Naive thymus-derived CD4-positive, alpha-beta T cell (primary cell): ENCODE measurements around the gene STK40. TPM values are rescaled to one million over a fixed set of nuclear protein-coding genes. Genes with fewer than 3 reads are reported as not detected.

Experiments used
- ATAC-seq: fragments of 150-1000 bp; cut with Tn5 transposase; 2 replicates; pipeline ENCODE4 v1.10.0; 2021; ENCODE audit warnings: mild to moderate bottlenecking, moderate library complexity
- CTCF ChIA-PET: fragments of 350-600 bp; sonication (Branson Sonifier 250); formaldehyde crosslinking; loops from one replicate; lab custom pipeline; 2021; ENCODE audit warnings: antibody characterized with exemption; lab: Charles Lee
- POLR2A ChIA-PET: fragments of 350-600 bp; sonication (Branson Sonifier 250); formaldehyde crosslinking; loops from one replicate; lab custom pipeline; 2021; ENCODE audit warnings: antibody characterized with exemption, inconsistent platforms; lab: Charles Lee
- DNase-seq, 9 donors: peaks; one replicate each; pipeline versions ENCODE4 v3.0.0 to v3.0.0-alpha.2; 2020 to 2022; ENCODE audit warnings: mixed read lengths in 1 of 9
- H3K27ac ChIP-seq: one replicate; pipeline ENCODE4 v1.7.0; 2013; ENCODE audit warnings: mild to moderate bottlenecking, low read depth, low read length, moderate library complexity
- H3K27me3 ChIP-seq, 2 donors: one replicate each; pipeline ENCODE4 v1.7.0; 2013; ENCODE audit warnings: low read length in 2 of 2, mild to moderate bottlenecking in 2 of 2, moderate library complexity in 2 of 2; ENCODE audit not compliant: control insufficient read depth in 2 of 2, insufficient read depth in 2 of 2
- H3K36me3 ChIP-seq, 3 experiments: 1 replicate in 2 of 3; 2 replicates in 1 of 3; pipeline ENCODE4 v1.7.0; 2013; ENCODE audit warnings: low read length in 3 of 3, mild to moderate bottlenecking in 3 of 3, moderate library complexity in 1 of 3; ENCODE audit not compliant: insufficient read depth in 3 of 3, control insufficient read depth in 2 of 3
- H3K4me1 ChIP-seq, 2 donors: one replicate each; pipeline ENCODE4 v1.7.0; 2013; ENCODE audit warnings: low read length in 2 of 2, mild to moderate bottlenecking in 2 of 2, moderate library complexity in 1 of 2; ENCODE audit not compliant: control insufficient read depth in 2 of 2, insufficient read depth in 2 of 2
- H3K4me3 ChIP-seq: 2 replicates; pipeline ENCODE4 v1.7.0; 2013; ENCODE audit warnings: mild to moderate bottlenecking, low read length
- H3K9me3 ChIP-seq, 3 experiments: 1 replicate in 2 of 3; 2 replicates in 1 of 3; pipeline ENCODE4 v1.7.0; 2013; ENCODE audit warnings: low read length in 3 of 3; ENCODE audit not compliant: control insufficient read depth in 2 of 3
- H3K27ac Mint-ChIP-seq, 9 donors: one replicate each; pipeline ENCODE4 v1.8.0; 2020 to 2022; ENCODE audit warnings: mixed read lengths in 9 of 9, mild to moderate bottlenecking in 8 of 9, moderate library complexity in 5 of 9, inconsistent platforms in 2 of 9
- H3K27me3 Mint-ChIP-seq, 5 donors: one replicate each; pipeline ENCODE4 v1.8.0; 2021 to 2022; ENCODE audit warnings: mixed read lengths in 5 of 5, mild to moderate bottlenecking in 1 of 5
- H3K36me3 Mint-ChIP-seq, 5 donors: one replicate each; pipeline ENCODE4 v1.8.0; 2020 to 2022; ENCODE audit warnings: mixed read lengths in 5 of 5, mild to moderate bottlenecking in 3 of 5, inconsistent platforms in 1 of 5
- H3K4me1 Mint-ChIP-seq, 7 donors: one replicate each; pipeline ENCODE4 v1.8.0; 2020 to 2022; ENCODE audit warnings: mixed read lengths in 7 of 7, mild to moderate bottlenecking in 3 of 7, inconsistent platforms in 1 of 7
- H3K4me3 Mint-ChIP-seq, 10 donors: one replicate each; pipeline ENCODE4 v1.8.0; 2020 to 2022; ENCODE audit warnings: mild to moderate bottlenecking in 10 of 10, mixed read lengths in 10 of 10, moderate library complexity in 6 of 10, inconsistent platforms in 2 of 10
- H3K9me3 Mint-ChIP-seq, 11 donors: one replicate each; pipeline ENCODE4 v1.8.0; 2020 to 2022; ENCODE audit warnings: mixed read lengths in 11 of 11, mild to moderate bottlenecking in 4 of 11, inconsistent platforms in 1 of 11, moderate library complexity in 1 of 11
- intact Hi-C, 2 donors: fragments of 100-400 bp; cut with micrococcal nuclease; formaldehyde crosslinking; loops; one replicate each; pipeline ENCODE4 v1.15.1; 2023
- polyA plus RNA-seq, 2 donors: library from polyadenylated mRNA; unstranded; fragments of 300-500 nt; fragmentation: Illumina TruSeq; gene quantifications; one replicate each; pipeline ENCODE4 v1.2.3, GENCODE V29; 2021
- total RNA-seq, 6 experiments: library from RNA in 5 of 6; stranded (reverse) in 5 of 6; gene quantifications; 1 replicate in 5 of 6; 2 replicates in 1 of 6; pipeline ENCODE4 v1.2.3 and lab custom pipeline; 2021 to 2026

Gene STK40
- total and polyA plus RNA-seq, 7 experiments from 2014 or later, result 27.6 to 56.8 (median 46.8) TPM

DNA sequence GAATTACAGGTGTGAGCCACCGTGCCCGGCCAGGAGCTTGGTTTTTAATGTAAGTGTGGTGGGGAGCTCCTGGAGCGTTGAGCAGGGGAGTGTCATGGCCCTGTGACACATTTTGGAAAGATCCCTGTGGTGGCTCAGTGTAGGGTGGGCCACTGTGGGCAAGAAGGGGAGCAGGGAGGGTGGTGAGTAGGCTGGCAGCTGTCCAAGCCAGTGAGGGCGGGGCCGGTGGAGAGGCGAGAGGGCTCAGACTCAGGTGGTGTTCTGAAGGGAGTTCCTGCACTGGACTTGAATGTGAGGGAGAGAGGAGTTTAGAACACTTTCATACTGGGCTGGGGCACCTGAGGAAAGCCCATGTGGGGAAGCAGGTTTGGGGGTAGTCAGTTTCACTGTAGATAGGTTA is 59.2 kb downstream of the STK40 start:
- Mint-ChIP-seq H3K4me3 (no peak overlapping the region), H3K4me1 (peaks cover 7 to 31% (median 18%) of the 10 kb centered on the region in 7 donors), H3K9me3 (no peaks in the 10 kb centered on the region), H3K27ac (peak overlapping the region in 1 of 9 donors; percentile 68), H3K27me3 (peaks cover 0 to 11% (median 0%) of the 10 kb centered on the region in 5 donors), H3K36me3 (peaks cover 0 to 3% (median 0%) of the 10 kb centered on the region in 5 donors)
- H3K4me3 ChIP-seq, result no peak overlapping the region
- peaks cover 10 to 11% of the 10 kb centered on the region in 2 donors for H3K4me1 ChIP-seq
- no peaks in the 10 kb centered on the region for H3K9me3 ChIP-seq
- no peak overlapping the region for H3K27ac ChIP-seq
- no peaks in the 10 kb centered on the region for H3K36me3 ChIP-seq
- H3K27me3 ChIP-seq, result no peaks in the 10 kb centered on the region
- ChIA-PET CTCF (interaction anchor here (2.5 kb wide), 1 partner anchor 16 kb away, joined by 9 read pairs; no protein-coding TSS in a partner anchor), POLR2A (no interaction called here)
- intact Hi-C loops, result no loop called here
- ATAC-seq (no peak), DNase-seq (no peak)

DNA sequence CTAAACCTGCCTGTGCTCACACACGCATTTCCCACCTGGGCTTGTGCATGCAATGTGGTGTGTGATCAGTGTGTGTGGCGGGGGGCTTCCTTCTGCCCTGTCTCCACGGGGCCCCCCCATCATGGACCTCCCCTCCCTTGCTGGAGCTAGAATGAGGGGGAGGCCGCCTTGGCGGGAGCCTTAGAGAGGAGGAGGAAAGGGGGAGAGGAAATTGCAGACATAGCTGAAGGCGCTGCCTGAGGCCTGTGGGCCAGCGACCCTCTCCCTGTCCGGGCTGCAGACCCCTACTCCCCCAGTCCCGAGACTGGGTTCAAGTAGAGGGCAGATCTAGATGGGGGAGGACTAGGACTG is 61.4 kb downstream of the STK40 start:
- H3K36me3 ChIP-seq, result no peaks in the 10 kb centered on the region
- no peaks in the 10 kb centered on the region for H3K9me3 ChIP-seq
- ATAC-seq (no peak), DNase-seq (no peak)
- POLR2A ChIA-PET, result interaction anchor here (1.1 to 1.6 kb wide), 3 partner anchors 17 to 42 kb away, joined by 4 to 6 read pairs (median 4); no protein-coding TSS in a partner anchor
- H3K4me1 ChIP-seq, result peaks cover 10 to 11% of the 10 kb centered on the region in 2 donors
- no peaks in the 10 kb centered on the region for H3K27me3 ChIP-seq
- peak overlapping the region in 4 of 9 donors; percentile 24 to 77 (median 44) for H3K27ac Mint-ChIP-seq
- H3K4me3 Mint-ChIP-seq, result peak overlapping the region; percentile 62 to 85 (median 79)
- peaks cover 14 to 36% (median 23%) of the 10 kb centered on the region in 7 donors for H3K4me1 Mint-ChIP-seq
- no peak overlapping the region for H3K4me3 ChIP-seq
- intact Hi-C loops, result no loop called here
- H3K27ac ChIP-seq, result no peak overlapping the region
- no peaks in the 10 kb centered on the region for H3K9me3 Mint-ChIP-seq
- peaks cover 0 to 4% (median 0%) of the 10 kb centered on the region in 5 donors for H3K36me3 Mint-ChIP-seq
- H3K27me3 Mint-ChIP-seq, result peaks cover 0 to 5% (median 0%) of the 10 kb centered on the region in 5 donors
- CTCF ChIA-PET, result interaction anchor here (3.3 kb wide), 1 partner anchor 18 kb away, joined by 9 read pairs; no protein-coding TSS in a partner anchor

DNA sequence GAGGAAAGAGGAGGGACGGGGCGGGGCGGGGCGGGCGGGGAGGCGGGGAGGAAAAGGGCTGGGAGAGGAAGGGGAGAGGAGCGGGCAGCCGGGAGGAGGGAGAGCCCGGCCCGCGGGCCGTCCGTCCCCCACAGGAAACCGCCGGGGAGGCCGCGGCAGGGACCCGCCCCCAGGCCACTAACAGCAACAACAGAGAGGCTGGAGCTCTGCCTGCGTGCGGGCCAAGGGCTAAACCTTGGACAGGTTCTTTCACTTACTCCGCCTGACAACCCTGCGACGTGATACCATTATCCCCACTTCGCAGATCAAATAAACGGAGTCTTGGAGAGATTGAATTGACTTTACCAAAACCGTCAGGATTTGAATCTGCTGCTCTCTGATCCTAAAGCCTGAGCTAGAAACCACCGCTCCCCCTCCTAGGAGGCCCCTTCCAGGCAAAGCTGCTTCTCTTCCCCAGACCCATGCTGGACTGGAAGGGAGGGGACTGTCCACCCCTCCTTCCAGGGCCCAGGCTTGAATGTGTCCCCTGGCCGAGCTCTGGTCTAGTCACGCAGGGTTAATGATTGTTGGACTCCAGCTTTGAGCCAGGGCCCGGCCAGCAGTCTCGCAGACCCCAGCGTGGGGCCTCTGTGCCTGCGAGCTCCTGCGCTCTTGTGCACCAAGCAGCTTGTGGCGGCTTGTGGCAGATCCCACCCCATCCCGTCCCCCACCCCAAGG is 61.9 kb downstream of the STK40 start, which contains the start of gene EVA1B:
Gene EVA1B (minus strand): TSS at position 10 of the 717 bp plus-strand sequence. CDS start 608 bp downstream, outside the sequence.
- Histone ChIP-seq H3K9me3 (no peaks in the 10 kb centered on the region), H3K27me3 (no peaks in the 10 kb centered on the region), H3K4me1 (peaks cover 10 to 11% of the 10 kb centered on the region in 2 donors), H3K27ac (peak within 1 kb of the TSS; percentile 46), H3K4me3 (peak within 1 kb of the TSS; percentile 74), H3K36me3 (no peaks in the 10 kb centered on the region)
- Mint-ChIP-seq H3K27me3 (peaks cover 0 to 5% (median 0%) of the 10 kb centered on the region in 5 donors), H3K9me3 (no peaks in the 10 kb centered on the region), H3K4me1 (peaks cover 14 to 35% (median 23%) of the 10 kb centered on the region in 7 donors), H3K27ac (peak within 1 kb of the TSS in 7 of 9 donors; percentile 14 to 77 (median 59)), H3K4me3 (peak within 1 kb of the TSS; percentile 70 to 87 (median 80)), H3K36me3 (peaks cover 0 to 4% (median 0%) of the 10 kb centered on the region in 5 donors)
- ATAC-seq, result peak; percentile 37
- ChIA-PET POLR2A (interaction anchor here (0.5 to 1.6 kb wide), 6 partner anchors 17 to 111 kb away, joined by 3 to 6 read pairs (median 4); no protein-coding TSS in a partner anchor), CTCF (interaction anchor here (3.3 kb wide), 1 partner anchor 19 kb away, joined by 9 read pairs; no protein-coding TSS in a partner anchor)
- peak in 4 of 9 donors; percentile 19 to 72 (median 22) for DNase-seq
- intact Hi-C loops, result loop anchor here in 1 of 2 donors (1.0 to 2.0 kb wide), 2 partner anchors 43 to 63 kb away; no protein-coding TSS in a partner anchor

DNA sequence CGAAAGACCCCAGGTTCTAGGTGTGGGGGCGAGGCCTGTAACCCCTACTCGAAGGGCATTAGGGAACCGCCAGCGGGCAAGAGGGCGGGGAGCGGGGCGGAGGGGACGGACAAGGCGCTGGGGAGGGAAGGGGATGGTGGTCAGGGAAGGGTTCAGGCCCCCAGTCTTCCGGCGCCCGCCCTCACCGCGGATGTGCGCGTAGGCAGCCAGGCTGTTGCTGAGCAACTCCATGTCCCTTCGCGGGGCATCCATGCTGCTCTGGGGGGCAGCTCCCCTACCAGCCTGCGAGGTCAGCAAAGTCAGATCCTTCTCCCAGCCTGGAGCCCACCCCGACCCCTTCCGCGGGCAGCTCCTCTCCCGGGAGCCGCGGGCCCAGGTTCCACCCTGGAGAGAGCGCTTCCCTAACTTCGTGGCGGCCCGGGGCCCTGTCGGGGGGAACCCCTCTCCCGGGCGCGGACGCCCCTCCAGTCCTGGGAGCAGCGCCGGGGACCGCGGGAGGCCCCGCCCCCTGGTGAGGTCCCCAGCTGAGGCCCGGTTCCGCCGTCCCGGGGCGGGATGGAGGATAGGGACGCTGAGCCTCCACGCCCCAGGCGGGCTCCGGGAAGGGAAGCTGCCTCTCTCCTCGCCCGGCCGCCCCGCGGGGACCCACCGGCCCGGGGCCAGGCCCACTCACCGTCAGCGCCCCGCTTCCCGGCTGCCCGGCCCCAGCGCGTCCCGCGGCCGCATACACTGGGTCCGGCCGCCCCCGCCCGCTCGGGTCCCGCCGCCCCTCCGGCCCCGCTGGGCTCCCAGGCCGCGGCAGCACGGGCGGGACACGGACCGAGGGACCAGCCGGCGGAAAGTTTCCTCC is 62.7 kb downstream of the STK40 start:
- no peaks in the 10 kb centered on the region for H3K9me3 Mint-ChIP-seq
- peaks cover 14 to 33% (median 23%) of the 10 kb centered on the region in 7 donors for H3K4me1 Mint-ChIP-seq
- ATAC-seq, result peak; percentile 52
- ChIA-PET CTCF (interaction anchor here (3.3 kb wide), 1 partner anchor 20 kb away, joined by 9 read pairs; no protein-coding TSS in a partner anchor), POLR2A (interaction anchor here (0.6 to 1.6 kb wide), 3 partner anchors 44 to 112 kb away, joined by 3 to 6 read pairs (median 4); no protein-coding TSS in a partner anchor)
- Histone ChIP-seq H3K4me1 (peaks cover 10 to 11% of the 10 kb centered on the region in 2 donors), H3K9me3 (no peaks in the 10 kb centered on the region), H3K36me3 (no peaks in the 10 kb centered on the region), H3K27ac (peak overlapping the region; percentile 21), H3K27me3 (no peaks in the 10 kb centered on the region), H3K4me3 (peak overlapping the region; percentile 30)
- peak overlapping the region in 2 of 9 donors; percentile 14 to 30 for H3K27ac Mint-ChIP-seq
- H3K36me3 Mint-ChIP-seq, result peaks cover 0 to 5% (median 0%) of the 10 kb centered on the region in 5 donors
- H3K4me3 Mint-ChIP-seq, result peak overlapping the region; percentile 50 to 87 (median 75)
- intact Hi-C loops, result loop anchor here in 1 of 2 donors (1.0 to 2.0 kb wide), 2 partner anchors 44 to 63 kb away; no protein-coding TSS in a partner anchor
- peaks cover 0 to 5% (median 0%) of the 10 kb centered on the region in 5 donors for H3K27me3 Mint-ChIP-seq
- peak in 5 of 9 donors; percentile 22 to 62 (median 30) for DNase-seq

DNA sequence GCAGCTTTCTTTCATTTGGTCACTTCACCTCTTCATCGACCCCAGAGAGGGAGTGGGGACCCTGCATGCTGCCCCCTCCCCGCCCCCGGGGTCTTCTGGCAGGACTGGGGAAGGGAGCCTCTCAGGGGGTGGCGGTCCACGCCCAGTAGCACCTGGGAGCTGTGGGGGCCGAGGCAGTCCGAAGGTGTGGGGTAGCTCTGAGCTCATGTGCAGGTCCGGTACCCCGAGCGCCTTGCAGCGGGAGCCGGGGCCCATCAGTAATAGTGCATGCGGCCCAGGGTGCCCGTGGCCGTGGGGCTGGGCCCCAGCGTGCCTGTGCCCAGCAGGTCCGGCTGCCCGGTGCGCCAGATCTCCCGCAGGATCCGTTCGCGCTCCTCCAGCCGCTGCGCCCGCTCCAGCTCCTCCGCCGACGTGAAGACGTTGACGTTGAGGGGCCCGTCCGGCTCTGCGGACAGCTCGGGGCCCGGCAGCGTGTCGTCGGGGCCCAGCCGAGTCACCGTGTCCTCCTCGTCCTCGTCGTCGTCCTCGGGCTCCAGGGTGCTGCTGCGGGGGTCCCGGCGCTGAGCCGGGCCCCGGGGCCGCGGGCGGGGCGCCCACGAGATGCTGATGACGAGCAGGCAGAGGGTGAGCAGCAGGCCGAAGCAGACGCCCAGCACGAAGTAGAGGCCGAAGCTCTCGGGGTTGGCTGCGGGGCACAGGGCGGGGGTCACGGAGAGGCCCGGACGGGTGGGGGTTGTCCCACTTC is 63.5 kb downstream of the STK40 start:
- peaks cover 14 to 29% (median 23%) of the 10 kb centered on the region in 7 donors for H3K4me1 Mint-ChIP-seq
- Histone ChIP-seq H3K4me3 (no peak overlapping the region), H3K36me3 (no peaks in the 10 kb centered on the region), H3K4me1 (peaks cover 10 to 11% of the 10 kb centered on the region in 2 donors), H3K27ac (no peak overlapping the region), H3K9me3 (no peaks in the 10 kb centered on the region), H3K27me3 (no peaks in the 10 kb centered on the region)
- no peaks in the 10 kb centered on the region for H3K9me3 Mint-ChIP-seq
- peaks cover 0 to 5% (median 0%) of the 10 kb centered on the region in 5 donors for H3K27me3 Mint-ChIP-seq
- H3K36me3 Mint-ChIP-seq, result peaks cover 0 to 10% (median 0%) of the 10 kb centered on the region in 5 donors
- POLR2A ChIA-PET, result interaction anchor here (0.7 to 1.6 kb wide), 4 partner anchors 16 to 510 kb away, joined by 3 to 4 read pairs (median 3); partner anchors contain the start of gene SH3D21
- H3K27ac Mint-ChIP-seq, result peak overlapping the region in 2 of 9 donors; percentile 62 to 90
- H3K4me3 Mint-ChIP-seq, result peak overlapping the region in 9 of 10 donors; percentile 68 to 87 (median 76)
- peak in 1 of 9 donors; percentile 5 for DNase-seq
- no peak for ATAC-seq
- intact Hi-C loops, result loop anchor here in 1 of 2 donors (2.0 kb wide), 1 partner anchor 45 kb away; no protein-coding TSS in a partner anchor
- CTCF ChIA-PET, result interaction anchor here (3.3 kb wide), 1 partner anchor 20 kb away, joined by 9 read pairs; no protein-coding TSS in a partner anchor
